ENCODE data around the gene TRIM13. TPM values are rescaled to one million over a fixed set of nuclear protein-coding genes. Genes with fewer than 3 reads are reported as not detected.

Gene TRIM13
- polyA plus RNA-seq, 1 donor from 2014 or later = 52.8 TPM

DNA sequence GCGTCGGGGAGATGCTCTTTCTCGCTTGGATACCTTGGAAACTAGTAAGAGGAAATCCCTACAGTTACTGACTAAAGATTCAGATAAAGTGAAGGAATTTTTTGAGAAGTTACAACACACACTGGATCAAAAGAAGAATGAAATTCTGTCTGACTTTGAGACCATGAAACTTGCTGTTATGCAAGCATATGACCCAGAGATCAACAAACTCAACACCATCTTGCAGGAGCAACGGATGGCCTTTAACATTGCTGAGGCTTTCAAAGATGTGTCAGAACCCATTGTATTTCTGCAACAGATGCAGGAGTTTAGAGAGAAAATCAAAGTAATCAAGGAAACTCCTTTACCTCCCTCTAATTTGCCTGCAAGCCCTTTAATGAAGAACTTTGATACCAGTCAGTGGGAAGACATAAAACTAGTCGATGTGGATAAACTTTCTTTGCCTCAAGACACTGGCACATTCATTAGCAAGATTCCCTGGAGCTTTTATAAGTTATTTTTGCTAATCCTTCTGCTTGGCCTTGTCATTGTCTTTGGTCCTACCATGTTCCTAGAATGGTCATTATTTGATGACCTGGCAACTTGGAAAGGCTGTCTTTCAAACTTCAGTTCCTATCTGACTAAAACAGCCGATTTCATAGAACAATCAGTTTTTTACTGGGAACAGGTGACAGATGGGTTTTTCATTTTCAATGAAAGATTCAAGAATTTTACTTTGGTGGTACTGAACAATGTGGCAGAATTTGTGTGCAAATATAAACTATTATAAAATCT, 15.7 kb downstream of the TRIM13 start:
- no peaks in the 10 kb centered on the region for H3K9me2 ChIP-seq (ENCODE audit: insufficient read depth, low read length)
- H3K27me3 ChIP-seq (ENCODE audit: insufficient read depth, low read depth, low read length) = no peaks in the 10 kb centered on the region
- no peak overlapping the region for H2AFZ ChIP-seq (ENCODE audit: low read depth, low read length)
- TF ChIP-seq, protein P1, sequence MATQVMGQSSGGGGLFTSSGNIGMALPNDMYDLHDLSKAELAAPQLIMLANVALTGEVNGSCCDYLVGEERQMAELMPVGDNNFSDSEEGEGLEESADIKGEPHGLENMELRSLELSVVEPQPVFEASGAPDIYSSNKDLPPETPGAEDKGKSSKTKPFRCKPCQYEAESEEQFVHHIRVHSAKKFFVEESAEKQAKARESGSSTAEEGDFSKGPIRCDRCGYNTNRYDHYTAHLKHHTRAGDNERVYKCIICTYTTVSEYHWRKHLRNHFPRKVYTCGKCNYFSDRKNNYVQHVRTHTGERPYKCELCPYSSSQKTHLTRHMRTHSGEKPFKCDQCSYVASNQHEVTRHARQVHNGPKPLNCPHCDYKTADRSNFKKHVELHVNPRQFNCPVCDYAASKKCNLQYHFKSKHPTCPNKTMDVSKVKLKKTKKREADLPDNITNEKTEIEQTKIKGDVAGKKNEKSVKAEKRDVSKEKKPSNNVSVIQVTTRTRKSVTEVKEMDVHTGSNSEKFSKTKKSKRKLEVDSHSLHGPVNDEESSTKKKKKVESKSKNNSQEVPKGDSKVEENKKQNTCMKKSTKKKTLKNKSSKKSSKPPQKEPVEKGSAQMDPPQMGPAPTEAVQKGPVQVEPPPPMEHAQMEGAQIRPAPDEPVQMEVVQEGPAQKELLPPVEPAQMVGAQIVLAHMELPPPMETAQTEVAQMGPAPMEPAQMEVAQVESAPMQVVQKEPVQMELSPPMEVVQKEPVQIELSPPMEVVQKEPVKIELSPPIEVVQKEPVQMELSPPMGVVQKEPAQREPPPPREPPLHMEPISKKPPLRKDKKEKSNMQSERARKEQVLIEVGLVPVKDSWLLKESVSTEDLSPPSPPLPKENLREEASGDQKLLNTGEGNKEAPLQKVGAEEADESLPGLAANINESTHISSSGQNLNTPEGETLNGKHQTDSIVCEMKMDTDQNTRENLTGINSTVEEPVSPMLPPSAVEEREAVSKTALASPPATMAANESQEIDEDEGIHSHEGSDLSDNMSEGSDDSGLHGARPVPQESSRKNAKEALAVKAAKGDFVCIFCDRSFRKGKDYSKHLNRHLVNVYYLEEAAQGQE (IDR thresholded peaks at IDR 0.05; ENCODE audit: borderline replicate concordance) = no peak
- TF ChIP-seq EP300 (conservative IDR thresholded peaks at IDR 0.05; ENCODE audit: poor library complexity, severe bottlenecking) (no peak), TAF1 (IDR thresholded peaks at IDR 0.05; ENCODE audit: low read depth) (no peak), RAD21 (conservative IDR thresholded peaks at IDR 0.05) (no peak), SMC3 (conservative IDR thresholded peaks at IDR 0.05; ENCODE audit: poor library complexity) (no peak), POLR2AphosphoS5 (IDR thresholded peaks at IDR 0.05) (no peak), MXI1 (conservative IDR thresholded peaks at IDR 0.05; ENCODE audit: poor library complexity, severe bottlenecking) (no peak), EZH2 (IDR thresholded peaks at IDR 0.05; ENCODE audit: borderline replicate concordance, insufficient read depth, low read length, poor library complexity, severe bottlenecking) (no peak)
- TF ChIP-seq, protein P2, sequence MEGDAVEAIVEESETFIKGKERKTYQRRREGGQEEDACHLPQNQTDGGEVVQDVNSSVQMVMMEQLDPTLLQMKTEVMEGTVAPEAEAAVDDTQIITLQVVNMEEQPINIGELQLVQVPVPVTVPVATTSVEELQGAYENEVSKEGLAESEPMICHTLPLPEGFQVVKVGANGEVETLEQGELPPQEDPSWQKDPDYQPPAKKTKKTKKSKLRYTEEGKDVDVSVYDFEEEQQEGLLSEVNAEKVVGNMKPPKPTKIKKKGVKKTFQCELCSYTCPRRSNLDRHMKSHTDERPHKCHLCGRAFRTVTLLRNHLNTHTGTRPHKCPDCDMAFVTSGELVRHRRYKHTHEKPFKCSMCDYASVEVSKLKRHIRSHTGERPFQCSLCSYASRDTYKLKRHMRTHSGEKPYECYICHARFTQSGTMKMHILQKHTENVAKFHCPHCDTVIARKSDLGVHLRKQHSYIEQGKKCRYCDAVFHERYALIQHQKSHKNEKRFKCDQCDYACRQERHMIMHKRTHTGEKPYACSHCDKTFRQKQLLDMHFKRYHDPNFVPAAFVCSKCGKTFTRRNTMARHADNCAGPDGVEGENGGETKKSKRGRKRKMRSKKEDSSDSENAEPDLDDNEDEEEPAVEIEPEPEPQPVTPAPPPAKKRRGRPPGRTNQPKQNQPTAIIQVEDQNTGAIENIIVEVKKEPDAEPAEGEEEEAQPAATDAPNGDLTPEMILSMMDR (IDR thresholded peaks at IDR 0.05; ENCODE audit: poor library complexity, severe bottlenecking) = no peak
- H4K20me1 ChIP-seq (ENCODE audit: insufficient read depth) = no peaks in the 10 kb centered on the region
- no peaks in the 10 kb centered on the region for H3K9me3 ChIP-seq (ENCODE audit: low read length)
- no peak overlapping the region for H3K4me3 ChIP-seq (ENCODE audit: low read length)
- peaks cover 20% of the 10 kb centered on the region for H3K79me2 ChIP-seq (replicated peaks; ENCODE audit: insufficient read depth, low read length)
- H3K27ac ChIP-seq (ENCODE audit: low read length) = no peak overlapping the region
- H3F3A ChIP-seq (ENCODE audit: insufficient read depth, low read length, poor library complexity, severe bottlenecking) = no peaks in the 10 kb centered on the region
- peaks cover 9% of the 10 kb centered on the region for H3K36me3 ChIP-seq (ENCODE audit: insufficient read depth, low read length)
- H3K9ac ChIP-seq (ENCODE audit: low read length) = no peak overlapping the region
- no peak overlapping the region for H3K4me2 ChIP-seq (ENCODE audit: low read length)

DNA sequence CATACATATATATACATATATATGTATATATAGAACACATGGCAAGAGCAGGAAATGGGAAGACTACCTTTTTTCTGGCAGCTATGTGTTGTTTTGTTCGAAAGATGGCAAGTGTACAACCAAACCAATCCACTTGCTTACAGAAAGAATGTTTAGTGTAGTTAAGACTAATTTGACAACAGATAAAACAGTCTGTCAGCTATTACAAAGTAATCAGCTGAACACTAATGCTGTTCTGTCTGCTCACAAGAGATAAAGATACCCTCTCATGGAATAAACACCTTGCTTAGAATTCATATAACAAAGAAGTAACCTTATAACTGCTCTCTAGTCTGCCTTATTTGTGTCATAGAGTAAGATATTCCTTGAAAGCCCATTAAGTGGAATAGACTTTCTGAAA, 17.5 kb downstream of the TRIM13 start:
- Histone ChIP-seq H3K4me3 (ENCODE audit: low read length) (no peak overlapping the region), H3K36me3 (ENCODE audit: insufficient read depth, low read length) (peaks cover 9% of the 10 kb centered on the region), H3K27me3 (ENCODE audit: insufficient read depth, low read depth, low read length) (no peaks in the 10 kb centered on the region), H3K9ac (ENCODE audit: low read length) (no peak overlapping the region), H2AFZ (ENCODE audit: low read depth, low read length) (no peak overlapping the region), H3F3A (ENCODE audit: insufficient read depth, low read length, poor library complexity, severe bottlenecking) (no peaks in the 10 kb centered on the region), H3K4me2 (ENCODE audit: low read length) (no peak overlapping the region), H3K79me2 (replicated peaks; ENCODE audit: insufficient read depth, low read length) (peaks cover 15% of the 10 kb centered on the region), H3K27ac (ENCODE audit: low read length) (no peak overlapping the region), H3K9me2 (ENCODE audit: insufficient read depth, low read length) (no peaks in the 10 kb centered on the region), H4K20me1 (ENCODE audit: insufficient read depth) (no peaks in the 10 kb centered on the region), H3K9me3 (ENCODE audit: low read length) (no peaks in the 10 kb centered on the region)
- TF ChIP-seq EZH2 (IDR thresholded peaks at IDR 0.05; ENCODE audit: borderline replicate concordance, insufficient read depth, low read length, poor library complexity, severe bottlenecking) (no peak), TAF1 (IDR thresholded peaks at IDR 0.05; ENCODE audit: low read depth) (no peak), POLR2AphosphoS5 (IDR thresholded peaks at IDR 0.05) (no peak), EP300 (conservative IDR thresholded peaks at IDR 0.05; ENCODE audit: poor library complexity, severe bottlenecking) (no peak), MXI1 (conservative IDR thresholded peaks at IDR 0.05; ENCODE audit: poor library complexity, severe bottlenecking) (no peak), SMC3 (conservative IDR thresholded peaks at IDR 0.05; ENCODE audit: poor library complexity) (no peak), RAD21 (conservative IDR thresholded peaks at IDR 0.05) (no peak)
- TF ChIP-seq, protein P2 (IDR thresholded peaks at IDR 0.05; ENCODE audit: poor library complexity, severe bottlenecking) = no peak
- TF ChIP-seq, protein P1 (IDR thresholded peaks at IDR 0.05; ENCODE audit: borderline replicate concordance) = no peak
